Occipital lobe (tissue), 2 donors: ENCODE measurements around the gene HK1. TPM values are rescaled to one million over a fixed set of nuclear protein-coding genes. Genes with fewer than 3 reads are reported as not detected.

ENCODE experiments used
- DNase-seq: peaks from one replicate; lab custom pipeline; 2025; lab: John Stamatoyannopoulos, UW
- total RNA-seq: library from RNA; depleted of rRNA; stranded (reverse); fragments of >200 nt; gene quantifications from one replicate; pipeline ENCODE4 v1.2.3, GENCODE V29; 2014

Gene HK1
- total RNA-seq, 1 donor from 2014 or later, result 98.4 TPM

DNA sequence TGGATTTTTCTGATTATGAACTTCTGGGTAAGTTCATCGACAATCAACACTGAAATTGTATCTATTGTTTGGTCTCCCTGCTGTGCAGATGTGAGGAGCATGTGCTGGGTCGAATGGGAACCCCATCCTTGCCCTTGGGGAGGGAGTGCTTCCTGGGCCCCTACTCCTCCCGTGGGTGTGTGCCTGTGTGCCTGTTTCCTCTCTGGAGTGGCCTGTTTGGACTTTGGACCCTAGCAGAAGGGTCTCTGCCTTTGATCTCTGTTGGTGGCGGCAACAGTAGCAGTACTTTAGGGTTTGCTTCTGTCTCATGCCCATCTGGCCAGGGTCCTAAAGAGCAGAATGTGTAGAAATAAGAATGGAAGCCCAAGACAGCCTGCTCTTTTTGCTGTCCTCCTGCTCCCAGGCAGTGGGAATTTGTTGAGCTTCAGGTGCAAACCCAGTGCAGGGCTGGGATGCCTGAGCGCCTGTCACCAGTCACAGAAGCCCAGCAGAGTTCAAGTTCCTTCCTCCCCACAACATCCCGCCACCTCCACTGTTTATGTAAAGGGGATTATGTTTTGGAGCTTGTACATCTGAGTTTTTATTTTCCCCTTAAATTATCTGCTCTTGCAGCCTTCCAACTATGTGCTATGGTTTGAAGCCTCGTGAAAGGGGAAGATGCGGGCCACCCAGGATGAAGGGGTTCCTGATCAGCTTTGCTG, 139.9 kb downstream of the HK1 start:
- DNase-seq, result no peak

DNA sequence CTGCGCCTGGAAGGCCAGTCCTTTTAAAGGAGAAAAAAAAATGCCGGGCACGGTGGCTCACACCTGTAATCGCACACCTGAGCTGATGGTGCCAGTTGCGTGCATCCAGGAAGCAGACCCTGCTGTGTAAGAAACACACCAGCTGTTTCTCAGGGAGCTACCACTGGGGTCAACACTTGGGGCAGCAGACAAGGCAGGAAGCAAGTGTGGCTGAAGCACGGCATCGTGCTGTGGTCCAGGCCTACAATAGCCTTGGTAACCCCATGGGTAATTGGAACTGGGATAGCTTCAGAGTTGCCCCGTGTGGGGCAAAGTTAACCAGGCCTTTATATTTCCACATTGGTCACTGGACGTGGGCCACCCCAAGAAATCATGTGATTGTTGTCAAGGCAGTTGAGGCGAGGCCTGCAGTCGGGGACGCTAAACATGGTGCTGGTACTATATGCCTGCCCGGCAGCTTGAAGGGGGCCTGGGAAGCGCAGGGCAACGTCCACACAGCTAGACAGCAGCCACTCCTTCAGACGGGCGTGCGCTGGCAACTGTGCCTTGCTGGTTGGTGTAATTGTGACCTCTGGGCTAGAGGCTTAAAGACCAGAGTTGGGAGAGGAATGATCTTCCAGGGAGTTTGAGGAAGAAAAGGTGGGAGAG, 140.9 kb downstream of the HK1 start:
- no peak for DNase-seq

DNA sequence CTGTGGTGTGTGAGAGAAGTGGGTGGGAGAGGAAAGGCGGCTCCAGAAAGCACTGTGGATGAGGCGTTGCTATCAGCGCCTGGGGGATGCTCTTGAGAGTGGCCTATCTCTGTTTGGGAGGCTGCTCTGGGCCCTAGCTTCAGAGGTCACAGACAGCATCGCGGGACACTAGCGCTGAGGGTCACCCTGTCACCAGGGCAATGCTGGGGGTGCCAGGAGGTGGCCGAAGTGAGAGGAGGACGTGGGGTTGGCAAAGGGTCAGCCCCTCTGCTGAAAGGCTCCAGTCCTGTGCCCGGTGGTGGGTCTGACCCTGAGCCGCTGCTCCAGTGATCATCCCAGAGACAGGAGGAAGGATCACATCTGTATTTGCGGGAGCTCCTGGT, 141.4 kb downstream of the HK1 start:
- DNase-seq, result no peak

DNA sequence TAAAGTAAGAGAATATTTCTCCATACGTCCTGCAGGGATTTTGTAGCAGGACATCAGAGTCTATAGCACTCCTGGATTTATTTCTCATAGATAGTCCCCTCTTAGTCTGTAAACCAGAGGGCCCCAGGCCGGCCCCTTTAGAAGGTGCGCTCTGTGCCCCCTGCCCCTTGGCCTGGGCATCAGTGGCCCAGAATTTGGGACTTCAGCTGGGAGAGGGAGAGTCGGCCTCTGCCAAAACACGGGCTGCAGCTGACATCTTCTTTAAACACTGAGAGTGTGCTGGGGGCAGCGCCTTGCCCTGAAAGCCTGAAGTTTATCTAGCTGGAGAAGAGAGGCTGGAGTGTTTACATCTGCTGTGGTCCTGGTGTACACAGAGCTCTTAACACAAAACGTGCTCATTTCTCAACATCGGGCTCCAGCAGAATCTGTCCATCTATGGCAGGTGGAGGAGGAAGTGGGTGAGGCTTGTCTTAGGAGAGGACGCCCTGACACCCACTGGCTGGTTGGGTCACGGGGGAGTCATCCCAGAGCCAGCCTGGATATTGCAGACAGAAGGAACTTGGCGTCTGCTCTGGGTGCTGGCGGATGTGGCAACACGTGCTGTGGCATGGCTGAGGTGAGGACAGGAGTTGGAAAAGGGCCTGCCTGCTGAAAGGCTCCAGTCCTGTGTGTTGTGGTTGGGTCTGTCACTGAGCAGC, 143.5 kb downstream of the HK1 start:
- no peak for DNase-seq

DNA sequence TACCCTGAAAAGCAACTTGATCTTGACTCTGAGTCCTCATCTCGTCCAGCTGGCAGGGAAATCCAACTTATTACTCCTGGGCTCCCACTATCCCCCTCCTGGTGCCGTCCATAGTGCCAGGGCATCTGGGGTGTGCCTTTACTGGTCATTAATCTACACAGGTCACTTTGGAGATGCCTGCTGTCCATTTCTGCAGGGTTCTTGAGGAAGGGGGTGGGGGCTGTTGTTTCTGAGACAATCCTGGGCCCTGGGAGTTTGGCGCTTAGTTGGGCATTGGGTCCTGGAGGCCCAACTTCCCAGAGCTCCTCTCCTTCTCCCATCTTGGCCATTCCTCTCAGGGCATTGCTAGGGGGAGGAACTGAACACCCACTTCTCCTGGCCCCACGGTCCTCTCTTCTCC, 144.4 kb downstream of the HK1 start:
- no peak for DNase-seq

DNA sequence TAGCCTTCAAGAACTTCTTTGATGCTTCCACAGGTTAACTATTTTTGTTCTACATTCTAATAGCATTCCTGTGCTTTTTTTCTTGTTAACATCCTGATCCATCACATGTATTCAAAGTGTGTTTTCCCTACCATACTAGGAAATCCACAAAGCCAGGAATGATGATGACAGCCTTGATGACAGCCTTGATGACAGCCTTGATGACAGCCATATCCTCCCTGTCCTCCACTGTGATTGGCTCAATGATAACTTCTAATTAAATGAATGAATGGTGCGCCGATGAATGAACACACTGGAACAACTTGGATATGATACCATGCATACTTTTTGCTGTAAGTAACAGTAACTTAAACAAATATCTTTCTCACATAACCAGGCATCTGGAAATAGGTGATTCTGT, 146.7 kb downstream of the HK1 start:
- DNase-seq, result no peak

DNA sequence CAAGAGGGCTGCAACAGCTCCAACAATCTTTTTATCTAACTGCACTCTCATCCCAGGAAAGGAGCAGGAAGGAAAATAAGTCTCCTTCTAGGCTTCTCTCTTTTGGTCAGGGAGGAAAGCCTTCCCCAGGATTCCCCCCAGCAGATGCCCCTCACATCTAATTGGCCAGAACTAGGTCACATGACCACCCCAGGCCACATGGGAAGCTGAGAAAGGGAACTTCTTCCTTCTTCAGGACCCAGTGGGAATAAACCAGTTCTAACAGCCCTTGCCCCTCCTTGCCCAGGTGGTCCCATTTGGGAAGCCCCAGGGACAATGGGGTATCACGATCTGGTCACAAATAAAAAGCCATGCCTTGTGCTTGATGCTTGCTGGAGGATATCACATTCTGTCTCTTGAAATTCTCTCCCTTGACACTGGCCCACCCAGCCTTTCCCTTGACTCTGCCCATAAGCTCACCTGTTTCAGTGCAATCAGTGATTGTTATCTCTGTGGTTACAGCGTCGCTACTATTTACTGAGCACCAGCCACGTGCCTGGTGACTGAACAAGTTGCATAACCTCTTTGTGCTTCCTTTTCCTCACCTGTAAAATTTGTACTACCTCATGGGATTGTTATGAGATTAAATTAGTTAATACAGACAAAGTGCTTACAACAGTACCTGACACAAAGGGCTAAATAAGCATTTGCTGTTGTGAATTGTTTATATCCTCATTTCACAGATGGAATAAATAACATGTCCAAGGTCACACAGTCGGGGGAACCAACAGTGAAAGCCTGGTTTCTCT, 147.4 kb downstream of the HK1 start:
- DNase-seq, result no peak

DNA sequence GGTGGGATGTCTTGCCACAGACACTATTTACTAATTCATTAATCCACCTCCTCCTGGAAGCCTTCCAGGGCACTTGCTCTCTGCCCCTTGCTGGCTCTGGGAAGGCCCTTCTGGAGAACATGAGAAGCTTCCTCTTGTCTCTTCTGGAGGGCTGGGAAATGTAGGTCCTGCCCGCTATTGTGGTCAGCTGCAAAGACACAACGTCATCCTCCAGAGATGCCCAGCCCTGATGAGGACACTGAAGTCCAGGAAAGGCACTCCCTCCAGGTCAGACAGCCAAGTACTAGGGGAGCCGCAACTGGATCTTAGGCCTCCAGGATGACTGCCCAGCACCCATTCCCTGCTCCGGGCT, 148.1 kb downstream of the HK1 start:
- no peak for DNase-seq

DNA sequence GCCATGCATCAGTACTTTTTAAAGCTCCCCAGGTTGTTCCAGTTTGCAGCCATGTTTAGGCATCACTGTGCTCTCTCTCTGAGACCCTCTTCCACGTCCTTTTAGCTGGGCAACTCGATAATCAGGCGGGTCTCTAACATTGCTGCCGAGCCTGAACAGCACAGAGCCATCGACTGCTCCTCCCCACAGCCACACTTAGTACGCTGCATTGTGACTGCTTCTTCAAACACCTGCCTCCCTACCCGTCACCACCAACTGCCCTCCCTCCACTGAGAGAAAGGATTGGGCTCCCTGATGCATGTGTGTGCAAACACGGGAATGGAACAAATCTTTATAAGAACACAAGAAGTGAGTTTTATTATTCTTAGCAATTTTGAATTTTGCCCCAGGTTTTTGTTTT, 149.9 kb downstream of the HK1 start:
- no peak for DNase-seq

DNA sequence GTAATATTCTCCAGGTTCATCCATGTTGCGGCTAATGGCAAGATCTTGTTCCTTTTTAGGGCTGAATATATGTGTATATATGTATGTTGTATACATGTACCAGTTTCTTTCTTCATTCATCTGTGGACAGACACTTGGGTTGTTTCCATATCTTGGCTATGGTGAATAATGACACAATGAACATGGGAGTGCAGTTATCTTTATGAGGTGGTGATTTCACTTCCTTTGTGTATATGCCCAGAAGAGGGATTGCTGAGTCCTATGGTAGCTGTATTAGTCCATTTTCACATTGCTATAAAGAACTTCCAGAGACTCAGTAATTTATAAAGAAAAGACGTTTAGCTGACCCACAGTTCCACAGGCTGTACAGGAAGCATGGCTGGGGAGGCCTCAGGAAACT, 155.9 kb downstream of the HK1 start:
- no peak for DNase-seq

DNA sequence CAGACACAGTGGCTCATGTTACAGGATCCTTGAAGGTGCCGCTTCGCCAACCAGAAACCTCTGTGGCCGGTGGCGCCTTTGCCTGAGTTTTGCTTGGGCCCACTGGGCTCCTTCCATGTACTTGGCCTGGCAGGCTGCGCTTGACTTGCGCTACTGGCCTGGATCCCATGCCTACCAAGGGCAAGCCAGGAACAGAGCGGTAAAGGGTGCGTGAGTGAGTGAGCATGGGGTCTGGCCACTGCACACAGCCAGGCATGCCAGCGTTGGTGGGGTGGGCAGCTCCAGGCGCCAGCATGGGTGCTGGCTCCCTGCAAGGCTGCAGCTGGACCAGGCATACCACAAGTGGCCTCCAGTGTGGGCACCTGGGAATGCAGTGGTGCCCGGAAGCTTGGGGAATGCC, 156.6 kb downstream of the HK1 start:
- no peak for DNase-seq

DNA sequence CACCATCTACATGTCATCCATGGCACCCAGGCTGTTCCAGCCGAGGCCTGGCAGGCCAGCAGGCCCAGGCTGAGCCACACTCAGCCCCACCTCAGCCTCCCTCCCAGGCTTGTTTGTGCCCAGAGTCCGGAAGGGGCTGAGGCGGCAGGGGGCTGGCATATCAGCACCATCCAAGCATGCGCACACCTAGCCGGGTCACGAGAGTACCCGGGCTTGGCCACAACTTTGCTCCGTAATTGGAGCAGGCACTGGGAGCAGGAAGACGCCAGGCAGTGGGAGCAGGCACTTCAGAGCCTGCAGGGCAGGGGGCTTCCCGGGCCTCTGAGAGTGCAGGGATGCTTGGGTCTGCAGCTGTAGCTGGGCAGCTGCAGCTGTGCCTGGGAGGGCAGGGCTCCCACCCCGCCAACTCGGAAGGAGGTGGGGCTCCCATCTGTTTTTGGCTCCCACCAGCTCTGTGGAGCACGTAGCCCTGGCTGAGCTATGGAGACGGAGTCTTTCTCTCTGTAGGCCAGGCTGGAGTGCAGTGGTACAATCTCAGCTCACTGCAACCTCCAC, 157.7 kb downstream of the HK1 start:
- no peak for DNase-seq

DNA sequence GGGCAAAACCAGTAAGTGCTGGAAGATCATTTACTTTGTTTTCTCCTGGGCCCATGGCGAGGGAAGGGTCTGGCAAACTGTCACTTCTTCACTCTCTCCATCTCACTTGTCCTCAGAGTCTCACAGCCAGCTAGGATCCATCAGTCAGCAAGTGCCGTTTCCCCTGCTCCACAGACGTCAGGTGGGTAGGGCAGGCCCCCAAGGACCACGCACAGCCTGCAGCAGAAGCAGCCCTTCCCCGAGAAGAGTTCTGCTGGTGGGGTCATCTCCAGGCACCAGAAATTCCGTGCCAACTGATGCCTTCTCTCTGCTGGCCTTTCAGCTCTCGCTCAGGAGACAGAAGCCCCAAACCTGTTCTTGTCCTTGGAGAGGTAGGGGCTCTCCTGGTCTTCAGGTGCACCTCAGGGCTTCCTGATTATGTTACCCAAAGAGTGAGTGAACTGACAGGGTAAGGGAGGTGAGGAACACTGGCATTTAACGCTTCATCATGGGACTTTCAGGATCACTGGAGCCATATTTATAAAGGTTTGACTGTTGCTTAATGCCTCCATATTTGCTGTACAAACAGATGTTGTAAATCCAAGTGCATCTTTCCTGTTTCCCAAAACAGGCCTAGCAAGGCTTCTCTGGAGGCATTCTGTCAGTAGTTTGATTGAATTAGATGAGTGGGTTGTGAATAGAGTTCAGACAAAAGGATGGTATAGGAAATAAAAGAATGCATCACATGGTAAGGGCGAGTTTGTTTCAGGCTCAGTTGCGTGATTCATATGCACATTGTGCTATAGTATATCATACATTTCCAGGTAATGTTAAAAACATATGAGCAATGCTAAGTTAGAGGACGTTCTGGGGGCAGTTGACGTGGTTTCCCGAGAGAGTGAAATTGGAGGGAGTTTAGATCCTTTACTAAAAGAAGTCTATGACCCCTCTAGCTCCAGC, 159.3 kb downstream of the HK1 start:
- DNase-seq, result no peak

DNA sequence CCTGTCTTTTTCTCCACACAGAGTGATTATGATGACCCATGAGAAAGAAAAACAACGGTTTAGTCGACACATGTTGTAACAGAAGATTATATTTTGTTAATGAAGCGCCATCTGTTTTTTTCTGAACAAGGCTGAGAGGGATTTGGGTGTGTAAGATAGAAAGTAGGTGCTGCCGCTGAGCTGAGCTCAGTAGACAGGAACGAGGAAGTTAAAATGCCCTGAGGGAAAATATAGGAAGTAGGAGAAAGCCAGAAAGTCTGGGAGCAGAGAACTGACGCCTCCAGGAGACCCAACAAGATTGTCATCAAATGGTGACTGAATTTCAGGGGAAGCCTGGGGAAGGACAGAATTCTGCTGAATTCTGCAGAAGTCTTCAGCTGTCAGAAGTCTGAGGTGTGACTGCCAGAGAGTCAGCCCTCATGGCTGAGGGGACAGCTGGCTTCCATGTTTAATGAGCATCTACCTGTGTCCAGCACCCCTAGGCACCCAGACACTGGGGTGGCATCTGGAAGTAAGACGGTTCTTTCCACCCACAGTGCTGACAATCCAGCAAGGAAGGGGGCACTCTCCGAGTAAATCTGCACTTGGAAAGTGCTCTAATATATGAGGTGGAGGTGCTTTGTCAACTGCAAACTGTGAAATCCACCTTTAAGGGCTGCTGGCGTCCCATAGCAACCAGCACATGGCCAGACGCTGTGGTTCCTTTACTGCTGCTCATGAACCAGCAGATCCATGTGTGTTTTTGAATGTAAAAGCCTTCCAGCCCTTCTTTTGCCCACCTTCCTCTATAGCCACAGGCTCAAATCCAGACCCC, 160.4 kb downstream of the HK1 start:
- DNase-seq, result no peak

DNA sequence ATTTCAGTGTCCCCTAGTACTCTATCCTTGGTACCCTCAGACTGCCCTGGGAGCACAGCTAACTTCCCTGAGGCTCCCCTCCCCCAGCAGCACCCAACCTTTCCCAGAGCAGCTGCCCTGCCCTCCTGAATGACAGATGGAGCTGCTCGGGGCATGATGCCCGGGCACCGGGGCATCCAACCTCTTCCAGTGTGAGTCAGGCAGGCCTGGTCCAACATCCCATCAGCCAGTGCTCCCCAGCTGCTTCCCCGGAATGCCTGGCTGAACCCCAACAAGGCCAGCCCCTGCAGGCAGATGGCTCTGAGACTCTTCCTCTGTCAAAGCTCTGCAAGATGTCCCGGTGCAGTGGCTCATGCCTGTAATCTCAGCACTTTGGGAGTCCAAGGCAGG, 161.0 kb downstream of the HK1 start:
- peak; percentile 68 for DNase-seq

DNA sequence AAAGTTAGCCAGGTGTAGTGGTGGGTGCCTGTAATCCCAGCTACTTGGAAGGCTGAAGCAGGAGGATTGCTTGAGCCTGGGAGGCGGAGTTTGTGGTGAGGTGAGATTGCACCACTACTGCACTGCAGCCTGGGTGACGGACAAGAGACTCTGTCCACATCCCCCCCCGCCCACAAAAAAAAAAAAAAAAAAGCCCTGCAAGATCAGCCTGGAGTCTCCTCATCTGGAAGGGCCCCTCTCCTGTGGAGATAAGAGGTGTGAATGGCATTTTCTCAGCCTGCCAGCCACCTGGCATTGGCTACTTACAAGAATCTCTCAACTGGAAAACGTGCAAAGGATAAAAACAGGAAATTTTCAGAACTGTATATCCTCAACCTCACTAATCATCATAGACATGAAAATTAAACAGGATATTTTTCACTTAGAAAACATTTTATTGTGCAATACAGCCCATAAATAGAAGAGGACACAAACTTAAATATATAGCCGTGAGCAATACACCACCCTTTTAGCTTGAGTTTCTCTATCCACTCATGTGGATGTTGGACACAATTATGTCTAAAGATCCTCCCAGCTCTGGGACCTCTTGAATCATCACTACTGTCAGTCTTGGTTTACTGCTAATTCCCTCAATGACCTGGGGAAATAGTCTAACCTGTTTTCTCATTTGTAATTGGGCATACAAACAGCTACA, 161.7 kb downstream of the HK1 start:
- no peak for DNase-seq

DNA sequence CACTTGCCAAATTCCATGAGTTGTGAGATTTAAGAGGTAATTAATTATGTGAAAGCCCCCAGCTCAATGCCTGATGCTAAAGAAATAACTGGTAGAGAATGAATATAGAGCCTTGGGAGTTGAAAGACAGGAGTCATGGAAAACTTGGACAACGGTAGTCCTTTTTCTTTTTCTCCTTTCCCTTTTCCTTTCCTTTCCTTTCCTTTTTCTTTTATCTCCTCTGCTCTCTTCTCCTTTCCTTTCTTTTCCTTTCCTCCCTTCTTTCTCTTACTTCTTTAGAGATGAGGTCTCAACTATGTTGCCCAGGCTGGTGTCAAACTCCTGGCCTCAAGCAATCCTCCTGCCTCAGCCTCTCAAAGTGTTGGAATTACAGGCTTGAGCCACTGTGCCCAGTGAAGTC, 165.1 kb downstream of the HK1 start:
- no peak for DNase-seq

DNA sequence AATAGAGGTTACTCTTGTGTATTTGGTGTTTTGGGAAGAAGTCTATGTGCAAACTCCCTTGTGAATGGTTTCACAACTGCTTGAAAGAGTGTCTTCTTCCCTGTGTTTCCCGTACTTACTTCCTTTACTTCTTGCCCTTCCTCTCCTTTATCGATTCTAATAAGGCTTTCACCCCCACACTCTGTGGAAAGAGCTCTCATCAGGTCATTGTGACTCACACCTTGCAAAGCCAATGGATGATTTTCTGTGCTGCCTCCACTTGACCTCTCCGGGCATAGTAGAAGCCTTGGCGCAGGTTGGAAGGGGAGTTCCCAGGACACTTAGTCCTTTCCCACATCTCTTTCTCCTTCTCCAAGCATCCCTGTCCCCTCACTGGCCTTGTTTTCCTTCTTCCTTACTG, 166.7 kb downstream of the HK1 start:
- no peak for DNase-seq

DNA sequence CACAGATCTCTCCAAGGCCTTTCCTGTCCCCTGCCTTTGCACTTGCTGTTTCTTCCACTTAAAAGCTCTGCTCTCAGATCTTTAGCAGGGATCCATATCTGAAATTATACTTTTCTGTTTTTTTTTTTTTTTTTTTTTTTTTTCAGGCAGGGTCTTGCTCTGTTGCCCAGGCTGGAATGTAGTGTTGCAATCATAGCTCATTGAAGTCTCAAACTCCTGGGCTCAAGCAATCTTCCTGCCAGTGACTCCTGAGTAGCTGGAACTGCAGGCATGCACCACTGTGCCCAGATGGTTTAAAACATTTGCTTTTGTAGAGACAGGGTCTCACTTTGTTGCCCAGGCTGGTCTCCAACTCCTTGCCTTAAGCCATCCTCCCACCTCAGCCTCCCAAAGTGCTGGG, 167.9 kb downstream of the HK1 start:
- no peak for DNase-seq
